Neural progenitor cell (in vitro differentiated cells): ENCODE measurements around the gene MAPK10.

Source experiments
- CTCF ChIP-seq: fragments of 200-600 bp; sonication (generic); IDR thresholded peaks from 2 replicates; pipeline ENCODE4 v1.5.1; 2017; ENCODE audit warnings: antibody characterized with exemption, mild to moderate bottlenecking
- EZH2 ChIP-seq: fragments of 200-600 bp; sonication (generic); IDR thresholded peaks from 2 replicates; pipeline ENCODE4 v1.6.1; 2017; ENCODE audit warnings: antibody characterized with exemption, mild to moderate bottlenecking, moderate library complexity
- EZH2phosphoT487 ChIP-seq: fragments of 200-600 bp; sonication (generic); IDR thresholded peaks from 2 replicates; pipeline ENCODE4 v1.6.1; 2017; ENCODE audit warnings: antibody characterized with exemption

GRCh38 chr4:86333236-86333635 lies 26.6 kb downstream of the MAPK10 start:
- TF ChIP-seq CTCF (no peak), EZH2 (no peak), EZH2phosphoT487 (no peak)
